Breast epithelium (tissue), 3 donors: ENCODE results near the gene TSR3.

ENCODE experiments used
- CTCF ChIP-seq, 3 donors: fragments of 450-650 bp; IDR thresholded peaks; one replicate each; pipeline ENCODE4 v1.5.1; 2016 to 2017; ENCODE audit warnings: antibody characterized with exemption in 3 of 3, mild to moderate bottlenecking in 3 of 3, moderate library complexity in 3 of 3
- POLR2A ChIP-seq: fragments of 450-650 bp; IDR thresholded peaks from one replicate; pipeline ENCODE4 v1.6.1; 2016; ENCODE audit warnings: antibody characterized with exemption, mild to moderate bottlenecking, moderate library complexity
- POLR2AphosphoS5 ChIP-seq, 3 donors: sonication (generic); formaldehyde crosslinking; IDR thresholded peaks; one replicate each; pipeline ENCODE4 v1.6.1; 2017; ENCODE audit warnings: antibody characterized with exemption in 3 of 3

GRCh38 chr16:1319041-1319440 is 32.6 kb downstream of the TSR3 start:
- TF ChIP-seq CTCF (IDR thresholded peaks at IDR 0.05) (no peak), POLR2AphosphoS5 (IDR thresholded peaks at IDR 0.05) (no peak), POLR2A (no peak)
